AG08396 (cell line): Measurements from ENCODE around the gene PPP1R1A.

Source experiments
- DNase-seq: peaks from one replicate; pipeline ENCODE4 v3.0.0; 2012; ENCODE audit warnings: low spot score, mixed read lengths

Gene PPP1R1A

DNA sequence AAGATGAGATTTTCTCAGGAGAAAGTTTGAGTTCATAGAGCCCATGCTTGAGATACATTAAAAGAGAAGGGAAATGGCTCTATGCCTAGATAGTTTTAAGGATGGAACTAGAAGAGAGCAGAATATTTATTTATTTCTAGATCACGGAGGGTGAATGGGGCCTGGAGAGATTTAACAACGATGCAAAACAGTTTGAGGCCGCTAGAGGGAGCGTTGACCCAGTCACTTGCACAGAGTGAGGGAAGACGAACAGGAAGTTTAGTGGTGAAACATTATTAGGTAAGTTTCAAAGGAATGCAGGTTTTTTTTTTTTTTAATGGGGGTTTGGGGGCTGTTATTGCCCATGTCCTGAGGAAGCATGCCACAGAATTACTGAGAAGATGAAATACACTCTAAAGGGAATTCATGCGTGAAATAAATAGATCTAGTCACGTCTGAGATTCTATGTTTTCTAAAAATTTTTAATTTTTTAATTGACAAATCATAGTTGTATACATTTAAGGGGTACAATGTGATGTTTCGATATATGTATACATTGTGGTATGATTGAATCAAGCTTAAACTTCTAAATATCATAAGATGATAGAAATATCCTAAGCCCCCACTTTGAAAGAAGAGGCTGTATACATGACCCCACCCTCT lies 14.8 kb upstream of the PPP1R1A start:
- peak; percentile 73 for DNase-seq

DNA sequence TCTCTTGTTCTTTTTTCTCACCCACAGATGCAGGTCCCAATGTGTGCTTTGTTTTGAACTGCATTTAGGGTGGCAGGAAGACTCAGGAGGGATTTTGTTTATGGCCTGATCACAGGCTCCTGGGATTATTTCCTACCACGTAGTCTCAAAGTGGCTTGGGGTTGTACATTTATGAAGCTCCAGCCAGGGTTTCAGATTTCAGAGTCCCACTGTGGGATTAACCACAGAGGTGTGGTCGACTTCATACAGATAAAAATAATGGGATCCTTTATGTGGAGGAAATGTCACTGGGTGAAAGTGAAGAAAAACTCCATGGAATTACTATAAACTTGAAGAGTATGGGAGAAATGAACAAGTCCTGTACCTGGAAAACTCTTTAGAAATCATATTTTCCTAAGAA lies 14.2 kb upstream of the PPP1R1A start:
- DNase-seq, result no peak

DNA sequence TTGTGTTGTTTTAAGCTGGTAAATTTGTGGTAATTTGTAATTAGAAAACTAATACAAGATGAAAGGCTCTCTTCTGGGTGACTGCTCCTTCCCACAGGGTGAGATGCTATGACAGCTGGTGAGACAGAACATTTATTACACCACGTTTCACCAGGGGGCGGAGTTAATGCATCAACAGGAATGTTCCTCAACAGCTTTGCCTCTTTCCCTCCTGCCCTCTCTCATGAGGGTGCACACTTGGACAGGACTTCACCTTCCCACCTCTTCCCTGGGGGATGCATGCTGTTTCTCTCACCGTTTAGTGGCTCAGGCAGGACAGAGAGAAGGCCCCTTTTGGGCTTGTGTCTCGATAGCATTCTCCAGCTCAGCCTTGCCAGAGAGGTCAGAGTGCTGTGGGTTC lies 13.4 kb upstream of the PPP1R1A start:
- DNase-seq, result no peak

DNA sequence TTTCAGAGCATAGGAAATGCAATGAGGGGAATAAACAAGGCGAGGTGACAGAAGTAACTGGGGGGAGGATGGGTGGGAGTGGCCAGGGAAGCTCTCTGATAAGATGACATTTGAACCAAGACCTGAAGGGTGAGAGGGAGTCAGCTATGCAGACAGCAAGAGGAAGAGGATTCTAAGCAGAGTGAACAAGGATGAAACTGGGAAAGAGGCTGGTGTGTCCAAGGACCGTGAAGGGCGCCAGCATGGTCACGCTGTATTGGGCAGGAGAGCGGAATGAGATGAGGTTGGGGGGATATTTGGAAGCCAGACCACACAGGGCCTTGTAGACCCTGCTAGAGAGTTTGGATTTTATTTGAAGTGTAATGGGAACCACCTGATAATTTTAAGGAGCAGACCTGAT lies 10.5 kb upstream of the PPP1R1A start:
- DNase-seq, result no peak

DNA sequence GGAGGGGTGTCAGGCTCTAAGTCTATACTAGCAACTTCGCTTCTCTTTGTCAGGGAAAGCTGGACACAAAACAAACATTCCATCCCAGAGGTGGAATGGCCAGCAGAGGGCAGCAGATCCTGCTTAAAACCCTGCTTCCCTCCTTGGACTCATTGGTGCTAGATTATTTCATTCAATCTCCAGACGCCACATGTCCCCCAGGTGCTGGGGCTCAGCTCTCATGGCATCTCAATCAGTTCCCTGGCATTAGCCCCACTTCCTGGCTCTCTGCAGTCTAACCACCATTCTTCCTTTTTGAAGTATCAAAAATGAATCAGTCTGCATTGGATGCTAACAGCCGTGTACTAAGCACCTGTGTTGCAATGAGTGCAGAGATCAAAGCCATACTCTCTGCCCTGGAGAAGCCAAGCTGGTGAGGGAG lies 8.1 kb upstream of the PPP1R1A start:
- peak; percentile 73 for DNase-seq

DNA sequence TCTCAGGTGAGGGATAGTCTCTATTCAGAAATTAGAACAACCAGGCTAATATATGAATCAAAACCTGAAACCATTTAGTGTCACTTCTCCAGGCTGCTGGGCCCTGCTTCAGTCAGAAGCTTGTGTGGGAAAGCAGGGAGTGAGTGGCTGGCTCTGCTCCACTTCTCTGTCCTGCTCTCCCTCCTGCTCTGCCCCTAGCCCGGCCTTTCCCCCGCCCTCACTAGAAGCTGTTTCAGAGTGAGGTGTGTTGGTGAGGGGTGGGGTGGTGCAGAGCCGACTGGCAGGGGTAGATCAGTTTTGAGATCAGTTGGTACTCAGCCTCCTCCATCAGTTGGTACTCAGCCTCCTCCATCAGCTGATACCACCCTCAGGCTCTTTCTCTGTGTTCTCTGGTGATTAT lies 7.0 kb upstream of the PPP1R1A start:
- DNase-seq, result no peak

DNA sequence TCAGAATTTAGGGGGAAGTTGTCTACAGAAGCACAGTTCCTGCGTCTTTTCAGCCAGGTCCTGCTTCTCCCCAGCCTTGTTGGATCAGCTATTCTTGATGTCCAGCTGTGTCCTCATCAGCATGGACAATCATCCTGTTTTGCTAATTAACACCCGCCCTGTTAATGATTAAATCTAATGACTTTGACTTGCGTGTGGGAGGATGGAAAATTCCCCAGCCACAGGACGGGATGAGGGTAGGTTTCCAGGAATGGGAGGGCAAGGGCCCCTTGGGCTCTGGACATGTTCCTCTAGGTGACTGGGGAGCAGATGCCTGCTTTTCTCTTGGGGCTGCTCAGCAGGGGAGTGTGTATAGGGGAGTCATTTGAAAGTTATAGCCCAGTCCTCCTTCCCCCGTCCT lies 5.3 kb upstream of the PPP1R1A start:
- no peak for DNase-seq

DNA sequence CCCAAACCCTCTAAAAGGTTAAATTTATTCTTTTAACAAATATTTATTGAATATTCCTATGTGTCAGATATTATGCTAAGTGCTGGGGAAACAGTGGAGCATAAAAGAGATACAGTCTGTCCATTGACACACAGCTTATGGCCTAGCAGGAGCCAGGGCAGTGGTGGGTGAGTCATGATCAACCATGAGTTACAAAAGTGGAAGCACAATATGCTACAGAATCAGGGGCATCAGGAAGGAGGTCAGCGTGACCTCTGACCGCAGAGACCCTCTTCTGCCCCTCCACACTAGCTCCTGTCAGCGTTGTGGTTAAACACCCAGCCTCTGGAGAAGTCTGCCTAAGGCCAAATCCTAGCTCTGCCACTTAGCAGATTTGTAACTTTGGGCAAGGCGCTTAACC lies 4.7 kb upstream of the PPP1R1A start:
- no peak for DNase-seq

DNA sequence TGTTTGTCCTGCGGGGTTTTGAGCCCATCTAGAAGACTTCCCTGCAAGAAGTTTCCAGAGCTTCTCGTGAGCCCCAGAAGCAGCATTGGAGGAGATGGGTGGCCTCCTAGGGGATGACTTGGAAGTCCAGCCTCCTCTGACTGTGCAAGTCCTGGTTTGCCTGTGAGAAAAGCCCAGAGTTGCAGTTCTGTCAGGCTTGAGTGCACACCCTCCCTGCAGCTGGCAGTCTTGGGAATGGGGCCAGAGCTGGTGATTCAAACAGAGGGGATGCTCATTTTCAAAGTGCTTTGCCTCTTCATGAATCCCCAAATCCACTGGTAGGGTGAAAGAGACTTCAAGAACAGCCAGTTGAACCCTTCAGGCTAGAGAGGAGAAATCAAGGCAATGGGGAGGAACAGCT lies 3.9 kb upstream of the PPP1R1A start:
- DNase-seq, result no peak

DNA sequence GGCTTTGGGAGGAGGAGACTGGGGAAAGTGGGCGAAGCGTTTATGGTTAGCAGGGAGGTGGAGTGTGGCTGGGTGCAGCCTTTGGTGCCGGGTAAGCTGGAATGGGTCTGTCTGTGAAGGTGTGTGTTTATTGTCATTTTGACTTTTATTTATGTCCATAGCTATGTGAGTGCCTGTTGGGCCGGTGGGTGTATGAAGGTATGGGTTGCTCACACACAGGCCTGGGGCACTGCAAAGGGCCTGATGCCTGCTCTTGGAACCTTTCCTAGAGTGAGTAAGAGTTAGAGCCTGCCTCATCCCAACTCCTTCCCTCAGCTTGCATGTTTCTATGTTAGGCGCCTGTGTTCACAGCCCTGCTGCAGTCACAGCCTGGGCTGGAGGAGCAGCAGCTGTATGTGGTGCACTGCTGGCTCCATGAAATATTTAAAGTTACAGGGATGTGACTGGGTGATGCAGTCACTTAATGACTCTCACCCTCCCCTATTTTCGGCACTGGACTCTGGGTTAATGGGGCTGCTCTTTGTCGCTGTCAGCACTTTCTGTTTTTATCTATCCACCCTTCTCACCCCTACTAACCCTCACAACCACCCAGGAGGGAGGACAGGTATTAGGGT lies 2.6 kb upstream of the PPP1R1A start:
- DNase-seq, result no peak

DNA sequence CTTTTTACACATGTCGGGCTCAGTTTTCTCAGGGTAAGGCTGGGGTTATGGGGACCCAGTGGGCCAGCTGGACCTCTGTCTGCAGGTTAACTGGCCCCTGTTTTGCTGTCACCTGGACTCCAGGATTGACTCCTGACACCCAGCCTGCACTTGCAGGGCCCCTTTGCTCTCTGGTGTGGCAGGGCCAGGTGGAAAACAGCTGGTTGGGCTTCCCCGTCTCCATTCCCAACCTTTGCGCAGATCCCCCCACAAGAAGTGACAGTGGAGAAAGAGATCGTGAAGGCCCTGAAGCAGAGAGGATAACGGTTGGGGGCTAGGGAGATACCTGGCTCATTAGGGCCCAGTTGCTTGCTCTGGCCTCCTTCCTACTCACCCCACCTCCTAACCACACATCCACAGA lies 1.5 kb upstream of the PPP1R1A start:
- DNase-seq, result no peak

DNA sequence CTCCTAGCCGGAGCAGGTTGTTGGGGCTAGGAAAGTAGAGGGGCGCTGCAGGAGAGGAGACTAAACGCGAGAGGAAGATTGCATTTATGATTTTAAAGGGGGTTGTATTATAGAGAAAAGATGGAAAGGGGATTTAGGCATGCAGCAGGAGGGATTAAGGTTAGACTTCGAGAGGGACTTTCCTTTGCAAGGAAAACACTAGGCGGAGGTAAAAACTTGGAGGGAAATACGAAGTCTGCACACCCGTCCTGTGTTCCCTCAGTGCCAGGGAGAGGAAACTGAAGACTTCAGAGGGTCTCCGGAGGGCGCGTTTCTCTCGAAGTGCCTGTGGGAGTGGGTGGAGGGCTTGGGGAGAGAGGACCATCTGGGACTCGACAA lies 420 bp upstream of the PPP1R1A start:
- DNase-seq, result no peak

DNA sequence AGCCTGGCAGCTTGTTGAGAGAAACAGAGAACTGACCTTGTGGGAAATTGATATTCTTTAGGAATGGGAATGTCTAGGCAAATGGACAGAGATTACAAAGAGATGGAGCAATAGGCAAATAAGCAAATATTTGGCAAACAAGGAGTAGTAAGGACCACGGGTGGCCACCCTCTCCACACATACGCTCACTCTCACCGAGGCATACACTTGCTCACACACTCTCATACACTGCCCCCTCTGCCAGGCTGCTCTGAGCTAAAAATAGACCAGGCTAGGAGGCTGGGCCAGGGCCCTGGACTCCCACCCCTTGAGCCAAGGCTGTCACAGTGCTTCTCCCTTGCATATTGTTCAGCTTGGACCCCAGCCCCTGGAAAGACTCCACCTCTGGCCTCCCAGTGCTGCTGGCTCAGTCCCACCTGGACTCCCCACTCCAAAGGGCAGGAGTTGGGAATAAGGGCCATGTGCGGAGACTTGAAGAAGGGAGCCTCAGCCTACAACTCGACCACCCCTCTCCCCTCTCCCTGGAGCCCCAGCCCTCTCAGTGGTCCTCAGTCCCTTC lies 1.1 kb downstream of the PPP1R1A start:
- no peak for DNase-seq

DNA sequence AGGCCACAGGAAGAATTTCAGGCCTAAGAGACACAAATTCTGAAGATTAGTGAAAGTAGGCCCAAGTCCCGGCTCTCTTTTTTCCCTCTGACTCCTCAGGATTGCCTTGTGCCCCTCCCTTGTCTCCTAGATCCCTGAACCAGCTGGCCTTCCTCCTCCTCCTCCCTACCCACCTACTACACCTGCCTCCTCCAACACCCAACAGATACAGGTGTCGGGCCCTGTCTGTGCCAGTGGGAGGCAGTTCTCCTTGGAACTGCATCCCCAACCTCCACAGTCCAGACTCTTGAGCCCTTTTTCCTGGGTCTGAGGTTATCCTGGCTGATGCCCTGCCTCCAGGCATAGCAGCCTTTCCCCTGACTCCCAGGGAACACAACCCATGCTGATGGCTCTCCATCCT lies 1.8 kb downstream of the PPP1R1A start:
- no peak for DNase-seq

DNA sequence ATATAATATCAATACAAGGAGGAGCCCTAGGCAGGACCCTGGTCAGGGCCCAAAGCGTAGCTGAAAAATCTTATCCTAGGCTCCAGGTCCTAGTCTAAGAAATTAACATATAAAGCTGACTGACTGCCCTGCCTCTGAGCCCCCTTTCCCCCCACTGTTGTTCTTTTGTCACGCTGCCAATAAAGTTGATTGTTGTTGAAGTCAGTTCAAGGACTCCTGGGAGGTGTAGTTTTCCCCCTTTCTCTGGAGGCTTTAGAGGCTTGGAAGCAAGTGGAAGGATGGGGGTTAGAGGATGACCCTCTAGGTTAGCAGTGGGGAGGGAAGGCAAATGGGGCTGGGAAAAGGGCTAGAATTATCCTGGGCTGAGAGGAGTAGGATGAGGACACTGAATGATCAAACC lies 3.2 kb downstream of the PPP1R1A start:
- no peak for DNase-seq

DNA sequence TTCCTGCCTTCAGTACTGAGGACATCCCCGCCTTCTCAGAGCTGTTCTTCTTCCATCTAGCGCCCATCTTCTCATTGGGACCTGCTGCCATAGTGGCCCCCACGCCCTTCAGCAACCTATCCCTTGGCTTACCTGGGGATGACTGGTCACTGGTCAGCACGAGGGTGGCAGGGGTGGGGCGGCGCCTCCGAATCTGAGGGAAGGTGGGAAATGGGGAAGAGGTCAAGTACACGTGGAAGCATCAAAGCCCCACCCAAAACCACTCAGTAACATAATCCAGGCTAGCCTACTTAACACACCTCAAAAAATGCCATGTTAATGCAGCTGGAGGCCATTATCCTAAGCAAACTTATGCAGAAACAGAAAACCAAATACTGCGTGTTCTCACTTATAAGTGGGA lies 4.3 kb downstream of the PPP1R1A start:
- DNase-seq, result no peak

DNA sequence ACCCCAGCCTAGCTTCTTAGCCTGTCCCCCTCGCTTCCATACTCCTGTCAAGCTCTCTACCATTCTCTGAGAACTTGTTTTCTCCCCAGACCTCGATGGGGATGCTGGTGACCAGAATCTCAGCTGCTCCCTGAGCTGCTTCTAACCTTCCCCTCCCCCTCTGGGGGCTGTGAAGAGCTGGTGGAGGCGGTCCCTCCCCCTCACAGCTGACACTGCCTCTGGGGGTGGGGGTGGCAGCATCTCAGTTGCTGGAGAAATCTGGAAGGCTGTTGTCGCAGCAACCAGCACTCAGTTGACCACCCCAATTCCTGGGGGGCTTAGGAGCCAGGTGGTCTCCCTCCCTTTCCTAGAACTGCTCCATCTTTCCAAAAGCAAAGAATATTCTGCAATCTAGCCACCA lies 4.7 kb downstream of the PPP1R1A start:
- no peak for DNase-seq

DNA sequence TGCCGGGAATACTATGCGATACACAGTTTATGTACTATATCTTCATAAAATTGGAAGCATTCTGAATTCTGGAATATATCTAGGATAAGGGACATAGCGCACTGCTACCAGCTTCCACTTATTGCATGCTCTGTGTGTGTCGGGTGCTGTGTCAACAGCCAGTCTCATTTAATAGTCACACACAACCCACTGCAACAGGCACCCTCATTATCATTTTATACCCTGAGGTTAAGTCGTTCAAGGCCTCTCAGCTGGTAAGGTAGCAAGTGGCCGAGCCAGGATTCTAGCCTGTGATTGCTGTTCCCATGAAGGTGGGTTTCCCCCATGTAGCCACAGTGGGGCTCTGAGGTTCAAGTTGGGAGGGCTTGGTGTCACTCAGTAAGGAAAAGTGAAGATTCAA lies 7.0 kb downstream of the PPP1R1A start:
- DNase-seq, result no peak

DNA sequence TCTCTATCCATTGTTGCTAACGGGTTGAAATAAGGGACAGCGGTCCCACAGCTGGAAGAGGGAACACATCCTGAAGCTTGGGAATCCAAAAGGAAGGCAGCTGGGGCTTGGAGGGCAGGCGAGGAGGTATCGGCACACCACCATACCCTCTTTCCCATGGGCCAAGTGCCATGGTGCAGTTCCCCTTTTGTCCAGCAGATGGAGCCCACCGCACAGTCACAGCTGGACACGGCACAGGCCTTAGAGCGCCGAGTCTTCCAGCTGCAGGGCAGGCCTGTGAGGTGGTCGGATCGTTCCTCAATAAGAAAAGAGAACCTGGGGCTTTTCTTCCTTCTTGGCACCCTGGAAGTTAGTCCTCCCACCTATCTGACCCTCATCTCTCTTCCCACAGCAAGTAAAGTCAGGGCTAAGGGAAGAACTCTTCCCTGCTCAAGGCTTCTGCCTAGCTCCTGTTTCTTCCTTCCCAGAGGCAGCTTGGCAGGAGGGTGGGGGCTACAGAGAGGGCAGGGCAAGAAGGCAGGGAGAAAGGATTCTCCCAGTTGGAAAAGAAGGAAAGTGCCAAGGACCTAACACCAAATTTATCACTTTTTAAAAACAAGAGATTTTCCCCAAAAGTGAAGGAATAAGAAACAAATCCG lies 8.6 kb downstream of the PPP1R1A start:
- peak; percentile 88 for DNase-seq

DNA sequence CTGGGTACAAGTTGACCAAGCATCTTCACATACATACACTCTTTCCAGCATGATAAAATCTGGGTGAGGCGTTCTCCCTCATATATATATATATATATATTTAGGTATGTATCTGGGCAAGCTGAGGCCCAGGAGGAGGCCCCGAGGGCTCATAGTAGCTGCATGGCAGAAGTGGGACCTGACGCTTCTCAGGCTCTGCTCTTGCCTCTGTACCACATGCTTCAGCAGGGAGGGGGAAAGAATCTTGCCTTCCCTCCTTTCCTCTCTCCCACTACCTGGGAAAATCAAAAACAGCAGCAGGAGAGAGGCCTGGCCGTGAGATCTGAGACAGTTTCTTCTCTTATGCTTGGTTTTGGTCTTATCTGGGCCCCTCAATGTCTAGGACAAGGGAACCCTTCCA lies 9.2 kb downstream of the PPP1R1A start:
- no peak for DNase-seq

DNA sequence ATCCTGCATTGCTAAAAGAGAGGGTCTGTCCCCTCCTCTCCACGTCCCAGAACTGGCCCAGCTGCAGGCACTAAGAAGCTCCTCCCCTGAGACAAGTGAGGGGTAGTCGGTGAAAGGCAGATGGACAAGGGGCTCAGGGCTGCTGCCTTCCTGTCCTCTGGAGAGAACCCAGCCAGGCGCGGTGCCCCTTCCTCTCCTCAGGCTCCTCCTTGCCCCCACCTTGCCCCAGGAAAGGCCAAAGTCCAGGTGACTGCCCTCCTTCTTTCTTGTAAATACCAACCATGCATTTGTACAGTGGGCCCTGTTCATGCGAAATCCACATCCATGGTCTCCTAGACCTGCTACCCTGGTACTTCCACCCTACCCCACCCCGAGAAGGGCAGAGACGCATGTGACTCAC lies 9.7 kb downstream of the PPP1R1A start:
- DNase-seq, result no peak

DNA sequence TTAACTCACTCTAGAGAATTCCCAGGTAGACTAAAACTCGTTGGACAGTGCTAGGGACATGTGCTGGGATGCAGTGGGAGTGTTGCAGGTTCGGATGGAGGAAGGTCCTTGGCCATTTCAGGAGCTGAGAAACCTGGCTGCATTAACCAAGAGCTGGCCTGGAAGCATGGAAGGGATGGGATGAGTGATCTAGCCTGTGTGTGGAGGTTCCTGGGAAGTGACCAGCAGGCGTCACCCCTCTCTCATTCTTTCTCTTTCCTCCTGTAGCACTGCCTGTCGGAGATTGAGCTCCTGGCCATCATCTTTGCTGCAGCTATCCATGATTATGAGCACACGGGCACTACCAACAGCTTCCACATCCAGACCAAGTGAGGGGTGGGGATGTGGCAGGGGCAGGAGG lies 15.6 kb downstream of the PPP1R1A start:
- no peak for DNase-seq
